ENCODE results near the gene INPP4B.

GRCh38 chr4:142318280-142318679 is 527.8 kb downstream of the INPP4B start:
- TF ChIP-seq, protein P1, sequence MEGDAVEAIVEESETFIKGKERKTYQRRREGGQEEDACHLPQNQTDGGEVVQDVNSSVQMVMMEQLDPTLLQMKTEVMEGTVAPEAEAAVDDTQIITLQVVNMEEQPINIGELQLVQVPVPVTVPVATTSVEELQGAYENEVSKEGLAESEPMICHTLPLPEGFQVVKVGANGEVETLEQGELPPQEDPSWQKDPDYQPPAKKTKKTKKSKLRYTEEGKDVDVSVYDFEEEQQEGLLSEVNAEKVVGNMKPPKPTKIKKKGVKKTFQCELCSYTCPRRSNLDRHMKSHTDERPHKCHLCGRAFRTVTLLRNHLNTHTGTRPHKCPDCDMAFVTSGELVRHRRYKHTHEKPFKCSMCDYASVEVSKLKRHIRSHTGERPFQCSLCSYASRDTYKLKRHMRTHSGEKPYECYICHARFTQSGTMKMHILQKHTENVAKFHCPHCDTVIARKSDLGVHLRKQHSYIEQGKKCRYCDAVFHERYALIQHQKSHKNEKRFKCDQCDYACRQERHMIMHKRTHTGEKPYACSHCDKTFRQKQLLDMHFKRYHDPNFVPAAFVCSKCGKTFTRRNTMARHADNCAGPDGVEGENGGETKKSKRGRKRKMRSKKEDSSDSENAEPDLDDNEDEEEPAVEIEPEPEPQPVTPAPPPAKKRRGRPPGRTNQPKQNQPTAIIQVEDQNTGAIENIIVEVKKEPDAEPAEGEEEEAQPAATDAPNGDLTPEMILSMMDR (IDR thresholded peaks at IDR 0.05) = no peak
- TF ChIP-seq EP300 (IDR thresholded peaks at IDR 0.05) = no peak
- no peak for TF ChIP-seq POLR2A (IDR thresholded peaks at IDR 0.05)

Data from ovary (tissue), 3 donors.